SK-N-SH treated with all-trans-retinoic acid at 6 μM for 48 hours (cell line): ENCODE data around the gene CALY.

ENCODE experiments used
- BACH2 ChIP-seq: fragments of 250-450 bp; sonication (Bioruptor Pico); IDR thresholded peaks from 2 replicates; pipeline ENCODE4 v1.9.0; 2021; ENCODE audit warnings: mild to moderate bottlenecking, borderline replicate concordance
- ISL1 ChIP-seq: fragments of 250-450 bp; sonication (Bioruptor Pico); IDR thresholded peaks from 2 replicates; pipeline ENCODE4 v2.1.2; 2022; ENCODE audit warnings: mild to moderate bottlenecking, moderate library complexity
- PATZ1 ChIP-seq: fragments of 250-450 bp; sonication (Bioruptor Pico); IDR thresholded peaks from 2 replicates; pipeline ENCODE4 v1.8.0; 2020; ENCODE audit warnings: mild to moderate bottlenecking, moderate library complexity, borderline replicate concordance
- PPARA ChIP-seq: fragments of 250-450 bp; sonication (Bioruptor Pico); IDR thresholded peaks from 2 replicates; pipeline ENCODE4 v1.5.0; 2020; ENCODE audit warnings: mild to moderate bottlenecking, borderline replicate concordance
- RARB ChIP-seq: fragments of 250-450 bp; sonication (Bioruptor Pico); IDR thresholded peaks from 2 replicates; pipeline ENCODE4 v1.8.0; 2021; ENCODE audit warnings: mild to moderate bottlenecking, moderate library complexity
- ZFP30 ChIP-seq: fragments of 450-650 bp; formaldehyde crosslinking; IDR thresholded peaks from 2 replicates; pipeline ENCODE4 v1.5.0; 2022; ENCODE audit warnings: mild to moderate bottlenecking, moderate library complexity

DNA sequence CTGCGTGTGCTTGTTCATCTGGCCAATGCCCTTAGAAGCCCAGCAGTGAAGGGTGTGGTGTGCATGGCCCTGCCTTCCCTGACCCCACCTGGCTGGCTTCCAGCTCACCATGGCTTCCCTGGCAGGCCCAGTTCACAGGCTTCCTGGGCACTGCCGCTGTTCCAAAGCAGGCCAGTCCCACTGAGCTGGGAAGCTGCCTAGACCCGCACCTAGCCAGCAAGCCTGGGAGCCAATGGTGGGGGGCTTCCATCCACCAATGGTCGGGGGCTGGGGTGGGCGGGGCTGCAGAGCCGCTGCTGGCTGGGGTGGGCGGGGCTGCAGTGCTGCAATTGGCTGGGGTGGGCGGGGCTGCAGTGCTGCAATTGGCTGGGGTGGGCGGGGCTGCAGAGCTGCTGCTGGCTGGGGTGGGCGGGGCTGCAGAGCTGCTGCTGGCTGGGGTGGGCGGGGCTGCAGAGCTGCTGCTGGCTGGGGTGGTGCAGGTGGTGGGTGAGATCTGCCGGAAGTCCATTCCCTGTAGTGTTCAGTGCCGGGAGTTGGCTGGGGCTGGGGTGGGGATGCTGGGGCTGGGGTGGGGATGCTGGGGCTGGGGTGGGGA lies 12.4 kb downstream of the CALY start:
- TF ChIP-seq PPARA (CRISPR knock-in tag) (no peak), ZFP30 (CRISPR knock-in tag) (no peak), BACH2 (CRISPR knock-in tag) (no peak), PATZ1 (CRISPR knock-in tag) (no peak), RARB (CRISPR knock-in tag) (no peak), ISL1 (CRISPR knock-in tag) (no peak)
